HepG2 (cell line): ENCODE results near the gene ME3. TPM values are rescaled to one million over a fixed set of nuclear protein-coding genes. Genes with fewer than 3 reads are reported as not detected.

Experiments
- ATAC-seq: fragments of 200-7000 bp; cut with Tn5 transposase; 3 replicates; pipeline ENCODE4 v1.9.1; 2020; ENCODE audit warnings: mild to moderate bottlenecking, moderate library complexity
- BruUV-seq: library from RNA; stranded (reverse); fragments of 400-500 nt; replicated peaks from 2 replicates; lab custom pipeline; 2021; lab: Mats Ljungman, UMichigan
- CTCF ChIA-PET: fragments of 300-600 bp; formaldehyde crosslinking; extraction: SDS; loops from one replicate; lab custom pipeline; 2021; ENCODE audit warnings: low total read pairs, inconsistent platforms, low intra/inter-chr PET ratio; lab: Yijun Ruan, JAX
- POLR2A ChIA-PET: fragments of 350-600 bp; sonication (Branson Sonifier 250); formaldehyde crosslinking; loops from one replicate; lab custom pipeline; 2020; ENCODE audit warnings: antibody characterized with exemption, inconsistent platforms; lab: Yijun Ruan, JAX
- DNase-seq: peaks from one replicate; pipeline ENCODE4 v3.0.0-alpha.2; 2015; ENCODE audit warnings: low spot score
- FAIRE-seq: peaks from 3 replicates; lab custom pipeline; 2011; peaks lifted over from hg19 to GRCh38; lab: Jason Lieb, UNC
- H2AFZ ChIP-seq: one replicate; pipeline ENCODE4 v1.6.1; 2011; ENCODE audit warnings: low read length, inconsistent platforms
- H3K27ac ChIP-seq: fragments of 300-600 bp; 3 replicates; pipeline ENCODE4 v1.8.0; 2011; ENCODE audit warnings: mixed run types, mild to moderate bottlenecking, mixed read lengths, low read length, inconsistent platforms; ENCODE audit not compliant: insufficient read depth; ENCODE audit errors: extremely low read length
- H3K27me3 ChIP-seq, 2 experiments: fragments of 200-600 bp in 1 of 2; 2 replicates in 1 of 2; 3 replicates in 1 of 2; pipeline versions ENCODE4 v1.6.0 to v1.8.0; 2011; ENCODE audit warnings: low read length in 2 of 2, mild to moderate bottlenecking in 2 of 2, moderate library complexity in 2 of 2, inconsistent platforms in 1 of 2; ENCODE audit not compliant: insufficient read depth in 2 of 2, control insufficient read depth in 1 of 2
- H3K36me3 ChIP-seq, 2 experiments: fragments of 200-600 bp in 1 of 2; replicated peaks in 1 of 2; 2 replicates in 1 of 2; 3 replicates in 1 of 2; pipeline versions ENCODE4 v1.5.1 to v1.8.0; 2011; ENCODE audit warnings: low read length in 2 of 2, inconsistent platforms in 1 of 2; ENCODE audit not compliant: insufficient read depth in 2 of 2, control insufficient read depth in 1 of 2
- H3K4me1 ChIP-seq: 2 replicates; pipeline ENCODE4 v1.5.1; 2012; ENCODE audit warnings: low read length, inconsistent platforms; ENCODE audit not compliant: insufficient read depth
- H3K4me2 ChIP-seq: 2 replicates; pipeline ENCODE4 v1.6.0; 2011; ENCODE audit warnings: low read depth, low read length, inconsistent platforms
- H3K4me3 ChIP-seq, 3 experiments: fragments of 200-600 bp in 1 of 3; sonication (generic), shearing (Covaris generic) in 1 of 3; replicated peaks in 1 of 3; 2 replicates each; pipeline ENCODE4 v1.5.1; 2011 to 2016; ENCODE audit warnings: low read length in 3 of 3, inconsistent platforms in 2 of 3, low read depth in 2 of 3, mild to moderate bottlenecking in 2 of 3, control low read depth in 1 of 3, mixed read lengths in 1 of 3; ENCODE audit not compliant: insufficient read depth in 1 of 3
- H3K79me2 ChIP-seq: one replicate; pipeline ENCODE4 v1.6.1; 2011; ENCODE audit warnings: low read length, inconsistent platforms; ENCODE audit not compliant: insufficient read depth
- H3K9ac ChIP-seq: 2 replicates; pipeline ENCODE4 v1.6.0; 2011; ENCODE audit warnings: mild to moderate bottlenecking, low read depth, low read length, inconsistent platforms; ENCODE audit not compliant: insufficient read depth
- H3K9me3 ChIP-seq: 2 replicates; pipeline ENCODE4 v1.5.1; 2012; ENCODE audit warnings: mild to moderate bottlenecking, low read length
- H4K20me1 ChIP-seq: 2 replicates; pipeline ENCODE4 v1.6.0; 2011; ENCODE audit warnings: inconsistent platforms, mild to moderate bottlenecking, low read length, moderate library complexity; ENCODE audit not compliant: insufficient read depth
- CBX1 ChIP-seq: IDR thresholded peaks from one replicate; pipeline ENCODE4 v1.6.1; 2016; ENCODE audit warnings: antibody characterized with exemption, low read depth
- JUNB ChIP-seq: sonication (generic); formaldehyde crosslinking; IDR thresholded peaks from 2 replicates; pipeline ENCODE4 v1.8.0; 2022; ENCODE audit warnings: missing genetic modification reagents, mild to moderate bottlenecking, borderline replicate concordance
- RAD51 ChIP-seq: fragments of 450-650 bp; IDR thresholded peaks from 2 replicates; pipeline ENCODE4 v1.6.1; 2016; ENCODE audit warnings: borderline replicate concordance
- RBFOX2 ChIP-seq: fragments of 200-400 bp; formaldehyde crosslinking; IDR thresholded peaks from 2 replicates; pipeline ENCODE4 v1.6.1; 2017; ENCODE audit warnings: low read depth, mild to moderate bottlenecking, low read length
- SP5 ChIP-seq: IDR thresholded peaks from 2 replicates; pipeline ENCODE4 v1.6.1; 2016; ENCODE audit warnings: low read depth, borderline replicate concordance
- SRSF4 ChIP-seq: fragments of 200-400 bp; formaldehyde crosslinking; IDR thresholded peaks from one replicate; pipeline ENCODE4 v1.6.1; 2018; ENCODE audit warnings: mild to moderate bottlenecking, low read depth, low read length, moderate library complexity; ENCODE audit not compliant: poor library complexity, severe bottlenecking
- THAP7 ChIP-seq: sonication (generic); formaldehyde crosslinking; IDR thresholded peaks from 2 replicates; pipeline ENCODE4 v1.8.1; 2023; ENCODE audit warnings: mild to moderate bottlenecking, missing genetic modification reagents
- ZBTB26 ChIP-seq: IDR thresholded peaks from 2 replicates; pipeline ENCODE4 v1.6.1; 2016; ENCODE audit warnings: missing compliant biosample characterization, missing genetic modification reagents, borderline replicate concordance
- ZBTB7B ChIP-seq: sonication (generic); formaldehyde crosslinking; IDR thresholded peaks from 2 replicates; pipeline ENCODE4 v1.4.0; 2020; ENCODE audit warnings: missing genetic modification reagents
- ZFP91 ChIP-seq: sonication (generic); formaldehyde crosslinking; IDR thresholded peaks from 2 replicates; pipeline ENCODE4 v1.9.0; 2022; ENCODE audit warnings: missing genetic modification reagents, mild to moderate bottlenecking, borderline replicate concordance
- ZNF276 ChIP-seq: sonication (generic); formaldehyde crosslinking; IDR thresholded peaks from 2 replicates; pipeline ENCODE4 v1.4.0; 2020; ENCODE audit warnings: mild to moderate bottlenecking, low read depth, missing genetic modification reagents
- ZNF296 ChIP-seq: sonication (generic); formaldehyde crosslinking; conservative IDR thresholded peaks from 2 replicates; pipeline ENCODE4 v1.5.0; 2020; ENCODE audit warnings: mild to moderate bottlenecking, missing genetic modification reagents
- ZNF331 ChIP-seq: sonication (generic); formaldehyde crosslinking; IDR thresholded peaks from 2 replicates; pipeline ENCODE4 v1.4.0; 2020; ENCODE audit warnings: missing genetic modification reagents
- ZNF737 ChIP-seq: sonication (generic); formaldehyde crosslinking; IDR thresholded peaks from 2 replicates; pipeline ENCODE4 v1.5.0; 2020; ENCODE audit warnings: missing genetic modification reagents, mild to moderate bottlenecking, borderline replicate concordance
- ZNF800 ChIP-seq: sonication (generic); formaldehyde crosslinking; IDR thresholded peaks from 2 replicates; pipeline ENCODE4 v1.4.0; 2020; ENCODE audit warnings: missing genetic modification reagents
- WGBS: methylation state at CpG from one replicate; pipeline ENCODE4 v1.1.6; 2017; ENCODE audit warnings: low lambda C conversion rate; 5-methylcytosine and 5-hydroxymethylcytosine counted together
- in situ Hi-C: cut with HindIII; loops from 2 replicates; pipeline ENCODE4 v1.10.0; 2017; ENCODE audit warnings: low pct_unique_long_range_greater_than_20kb; ENCODE audit not compliant: extremely low pct_ligation_motif_present
- intact Hi-C: fragments of 100-400 bp; cut with micrococcal nuclease; formaldehyde crosslinking; loops from one replicate; pipeline ENCODE4 v1.10.0; 2022; ENCODE audit not compliant: unreplicated experiment
- polyA plus RNA-seq, 8 experiments: library from polyadenylated mRNA; depleted of rRNA in 3 of 8; stranded (reverse) in 7 of 8; unstranded in 1 of 8; fragments of >200 nt; fragmentation: Illumina TruSeq in 4 of 8; extraction: Trizol in 4 of 8; gene quantifications; 2 replicates each; pipeline versions ENCODE4 v1.2.1 to v1.2.3, GENCODE V29; 2011 to 2016; ENCODE audit warnings: low read depth in 4 of 8, missing spikeins in 1 of 8, mixed read lengths in 1 of 8; ENCODE audit not compliant: insufficient read depth in 1 of 8
- total RNA-seq, 5 experiments: library from RNA; depleted of rRNA; stranded (reverse); fragments of >200 nt; fragmentation: Illumina TruSeq; extraction: Trizol; gene quantifications; 2 replicates each; pipeline ENCODE4 v1.2.3, GENCODE V29; 2016; ENCODE audit warnings: low read depth in 1 of 5

Gene ME3
- total and polyA plus RNA-seq, 2 of the 13 experiments (the other 11 are each of a cell fraction or from before 2014, with no cell fraction given), result not detected

- no peak for ATAC-seq
- in situ Hi-C loops (no loop called here), intact Hi-C loops (no loop called here)
- WGBS, result 0% methylated on average over 4 of the region's 5 CpGs
- Histone ChIP-seq H3K4me1 (no peaks in the 10 kb centered on the region), H3K79me2 (no peaks in the 10 kb centered on the region), H2AFZ (no peak overlapping the region), H3K27ac (no peak overlapping the region), H3K4me2 (no peak overlapping the region), H3K9ac (no peak overlapping the region), H3K36me3 (no peaks in the 10 kb centered on the region), H3K4me3 (no peak overlapping the region), H3K9me3 (no peaks in the 10 kb centered on the region), H4K20me1 (no peaks in the 10 kb centered on the region), H3K27me3 (no peaks in the 10 kb centered on the region; a peak in 1 of 5 replicates)
- no peak for FAIRE-seq
- BruUV-seq, result no TSS peak
- DNase-seq, result no peak
- POLR2A ChIA-PET, result no interaction called here
- CTCF ChIA-PET, result no interaction called here
- TF ChIP-seq JUNB (CRISPR knock-in tag) (no peak), ZBTB26 (CRISPR knock-in tag) (no peak), ZNF331 (CRISPR knock-in tag) (no peak), SRSF4 (no peak), RBFOX2 (no peak), CBX1 (no peak), THAP7 (CRISPR knock-in tag) (no peak), ZNF276 (CRISPR knock-in tag) (no peak), ZFP91 (CRISPR knock-in tag) (no peak), ZNF737 (CRISPR knock-in tag) (no peak), RAD51 (no peak), ZBTB7B (CRISPR knock-in tag) (no peak), SP5 (CRISPR knock-in tag) (no peak), ZNF296 (CRISPR knock-in tag) (no peak), ZNF800 (CRISPR knock-in tag) (no peak)
Measured at GRCh38 chr11:86449993-86450629, 222.3 kb downstream of the ME3 start.
